Gastroesophageal sphincter (tissue), 3 donors: ENCODE measurements around the gene EPHB2.

Experiments used
- EP300 ChIP-seq: sonication (generic); formaldehyde crosslinking; IDR thresholded peaks from one replicate; pipeline ENCODE4 v1.6.1; 2017; ENCODE audit warnings: antibody characterized with exemption, mild to moderate bottlenecking
- POLR2A ChIP-seq, 2 donors: fragments of 450-650 bp; IDR thresholded peaks; one replicate each; pipeline ENCODE4 v1.6.1; 2017; ENCODE audit warnings: antibody characterized with exemption in 2 of 2, mild to moderate bottlenecking in 2 of 2, moderate library complexity in 1 of 2
- POLR2AphosphoS5 ChIP-seq: sonication (generic); formaldehyde crosslinking; IDR thresholded peaks from one replicate; pipeline ENCODE4 v1.6.1; 2017; ENCODE audit warnings: antibody characterized with exemption
- TF ChIP-seq, protein P1 (sequence below), 4 experiments: fragments of 200-600 bp in 2 of 4; fragments of 450-650 bp in 2 of 4; sonication (generic) in 1 of 4; IDR thresholded peaks; one replicate each; pipeline ENCODE4 v1.5.1; 2017 to 2019; ENCODE audit warnings: antibody characterized with exemption in 4 of 4, mild to moderate bottlenecking in 2 of 4, moderate library complexity in 2 of 4

DNA sequence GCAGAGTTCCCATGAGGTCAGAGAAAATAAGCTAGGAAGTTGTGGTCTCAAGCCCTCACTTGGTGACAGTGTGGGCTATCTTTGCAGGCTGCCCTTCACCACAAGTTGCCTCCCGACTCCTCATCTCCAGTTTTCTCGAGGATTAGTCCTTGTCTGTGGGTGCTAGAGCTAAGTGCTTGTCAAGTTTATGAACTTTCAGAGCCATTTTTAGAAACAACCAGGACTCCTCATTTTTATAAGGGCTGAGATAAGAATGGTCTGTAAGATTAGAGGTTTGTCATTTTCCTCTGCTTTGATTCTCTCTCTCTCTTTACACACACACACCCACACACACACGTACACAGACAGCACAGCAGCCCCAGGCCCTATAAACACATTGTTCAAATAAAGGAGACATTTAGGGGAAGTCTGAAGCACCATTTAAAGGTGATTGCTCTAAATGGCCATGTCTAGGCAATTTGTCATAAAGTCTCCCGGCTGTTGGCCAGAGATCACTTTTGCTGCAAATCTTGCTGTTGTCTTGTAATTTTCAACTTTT is 134.8 kb downstream of the EPHB2 start:
- TF ChIP-seq POLR2A (IDR thresholded peaks at IDR 0.05) (no peak), EP300 (no peak), POLR2AphosphoS5 (no peak)
- TF ChIP-seq, protein P1, sequence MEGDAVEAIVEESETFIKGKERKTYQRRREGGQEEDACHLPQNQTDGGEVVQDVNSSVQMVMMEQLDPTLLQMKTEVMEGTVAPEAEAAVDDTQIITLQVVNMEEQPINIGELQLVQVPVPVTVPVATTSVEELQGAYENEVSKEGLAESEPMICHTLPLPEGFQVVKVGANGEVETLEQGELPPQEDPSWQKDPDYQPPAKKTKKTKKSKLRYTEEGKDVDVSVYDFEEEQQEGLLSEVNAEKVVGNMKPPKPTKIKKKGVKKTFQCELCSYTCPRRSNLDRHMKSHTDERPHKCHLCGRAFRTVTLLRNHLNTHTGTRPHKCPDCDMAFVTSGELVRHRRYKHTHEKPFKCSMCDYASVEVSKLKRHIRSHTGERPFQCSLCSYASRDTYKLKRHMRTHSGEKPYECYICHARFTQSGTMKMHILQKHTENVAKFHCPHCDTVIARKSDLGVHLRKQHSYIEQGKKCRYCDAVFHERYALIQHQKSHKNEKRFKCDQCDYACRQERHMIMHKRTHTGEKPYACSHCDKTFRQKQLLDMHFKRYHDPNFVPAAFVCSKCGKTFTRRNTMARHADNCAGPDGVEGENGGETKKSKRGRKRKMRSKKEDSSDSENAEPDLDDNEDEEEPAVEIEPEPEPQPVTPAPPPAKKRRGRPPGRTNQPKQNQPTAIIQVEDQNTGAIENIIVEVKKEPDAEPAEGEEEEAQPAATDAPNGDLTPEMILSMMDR (IDR thresholded peaks at IDR 0.05): no peak
